Hematopoietic multipotent progenitor cell (in vitro differentiated cells): Measurements from ENCODE around the gene KBTBD12. TPM values are rescaled to one million over a fixed set of nuclear protein-coding genes. Genes with fewer than 3 reads are reported as not detected.

ENCODE experiments used
- DNase-seq, 3 donors: peaks; one replicate each; pipeline ENCODE4 v3.0.0-alpha.2; 2011 to 2015; ENCODE audit warnings: low read depth in 2 of 3, low spot score in 2 of 3
- total RNA-seq: library from RNA; depleted of rRNA; stranded (reverse); fragments of >200 nt; gene quantifications from one replicate; pipeline ENCODE4 v1.2.3, GENCODE V29; 2012

Gene KBTBD12
- total RNA-seq, 1 donor: 0.27 TPM

DNA sequence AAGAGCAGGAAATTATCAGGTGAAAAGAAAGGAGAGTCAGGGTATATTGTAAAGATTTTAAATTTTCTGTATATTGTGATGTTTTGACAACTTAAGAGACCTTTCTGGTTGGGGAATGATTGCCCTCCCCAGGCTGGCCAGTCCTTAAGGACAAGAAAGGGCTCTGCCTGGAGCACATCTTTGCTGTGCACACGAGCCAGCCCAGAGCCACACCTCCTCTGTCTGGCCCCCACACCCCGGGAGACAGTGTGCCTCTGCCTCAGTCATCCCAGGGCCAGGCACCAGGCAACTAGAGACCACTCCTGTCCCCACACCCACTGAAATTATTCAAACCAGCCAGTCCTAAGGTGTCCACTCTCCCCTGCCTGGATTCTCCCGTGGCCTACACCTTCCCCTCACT lies 67.1 kb downstream of the KBTBD12 start:
- no peak for DNase-seq

DNA sequence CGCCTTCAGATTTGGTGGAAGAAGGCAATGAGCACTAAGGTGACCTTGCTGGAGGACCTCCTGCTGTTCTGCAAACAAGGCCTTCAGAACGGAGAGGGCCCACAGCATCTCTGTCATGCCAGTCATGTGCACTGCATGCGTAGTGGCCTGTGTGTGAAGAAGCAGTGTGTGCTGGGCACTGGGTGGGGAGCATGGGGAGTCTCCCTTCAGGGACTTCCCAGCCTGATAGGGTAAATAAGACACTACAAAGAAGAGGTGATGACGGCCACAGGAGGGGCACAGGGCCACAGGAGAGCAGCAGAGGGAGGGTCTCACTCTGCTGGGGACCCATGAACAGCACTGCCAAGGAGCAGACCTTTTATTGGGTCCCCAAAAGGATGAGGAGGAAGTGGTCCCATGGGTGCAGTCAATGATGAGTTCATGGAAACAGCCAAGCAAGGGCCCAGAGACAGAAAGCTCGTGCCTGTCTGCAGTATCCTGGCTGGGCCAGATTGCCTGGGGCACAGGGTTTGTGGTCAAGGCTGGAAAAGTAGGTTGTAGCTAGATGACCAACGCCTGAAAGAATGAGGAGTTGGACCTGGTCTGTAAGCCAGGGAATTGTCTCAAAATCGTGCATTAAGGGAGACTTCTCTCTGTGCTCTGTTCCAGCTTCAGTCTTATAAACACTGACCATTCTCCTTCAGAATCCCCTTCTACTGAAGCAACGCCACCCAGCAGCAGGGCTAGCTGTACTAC lies 69.4 kb downstream of the KBTBD12 start:
- no peak for DNase-seq

DNA sequence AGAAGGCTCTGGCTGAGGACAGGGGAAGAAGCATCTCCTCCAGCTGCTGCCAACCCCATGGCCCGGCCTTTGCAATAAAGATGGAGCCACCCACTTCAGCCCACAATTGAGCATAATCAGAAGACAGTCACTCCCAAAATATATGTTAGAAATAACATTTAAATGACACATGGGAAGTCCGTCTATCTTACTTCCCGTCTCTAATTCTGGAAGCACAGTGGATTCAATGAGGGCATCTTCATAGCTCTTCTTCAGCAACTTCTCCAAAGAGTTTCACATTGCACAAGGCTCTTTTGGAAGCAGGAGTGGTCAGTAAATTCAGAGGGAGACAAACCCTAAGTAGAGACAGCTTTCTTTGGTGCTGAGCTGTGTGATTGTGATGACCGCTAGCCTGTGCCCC lies 70.2 kb downstream of the KBTBD12 start:
- DNase-seq: no peak

DNA sequence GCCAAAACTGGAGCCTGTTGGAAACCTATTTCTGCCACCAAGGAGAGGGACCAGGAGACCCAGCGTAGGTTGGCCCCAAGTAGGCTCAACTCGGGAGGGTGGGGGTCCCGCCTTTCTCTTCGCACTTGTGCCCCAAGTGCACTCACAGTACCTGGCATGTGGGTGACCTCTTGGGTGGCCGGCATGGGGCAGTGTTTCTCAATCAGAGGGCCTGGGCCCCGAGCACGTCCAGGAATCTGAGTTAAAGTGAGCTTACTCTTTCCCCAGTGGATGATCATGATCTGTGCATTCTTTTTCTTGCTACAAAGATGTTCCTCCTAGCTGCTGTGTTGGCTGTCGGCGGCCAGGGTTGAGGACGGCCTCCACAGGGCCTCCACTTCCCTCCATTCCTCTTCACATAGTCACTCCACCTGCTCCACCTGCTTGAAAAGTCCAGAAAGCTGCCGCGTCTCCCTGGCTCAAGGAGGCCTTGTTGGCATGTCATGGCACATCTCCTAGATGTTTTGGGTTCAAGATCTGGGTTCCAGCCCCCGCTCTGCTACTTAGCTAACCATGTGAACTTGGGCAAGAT lies 70.7 kb downstream of the KBTBD12 start:
- no peak for DNase-seq

DNA sequence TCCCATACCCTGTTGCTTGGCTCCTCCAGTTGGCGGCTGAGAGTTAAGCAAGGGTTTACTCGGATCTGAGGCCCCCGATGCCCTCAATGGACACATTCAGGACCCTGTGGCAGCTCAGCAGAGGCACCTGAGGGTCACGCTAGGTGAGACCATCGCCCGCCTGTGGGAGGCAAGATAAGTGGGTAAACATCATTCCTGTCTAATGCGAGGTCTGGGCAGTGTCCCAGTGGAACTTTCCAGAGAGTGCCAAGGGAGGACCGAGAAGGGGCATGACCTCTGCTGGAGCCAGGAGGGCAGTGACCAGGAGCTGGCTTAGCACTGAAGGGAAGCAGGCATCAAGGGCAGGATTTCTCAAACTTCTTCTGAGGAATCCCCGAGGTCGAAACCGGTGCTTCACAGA lies 71.8 kb downstream of the KBTBD12 start:
- DNase-seq: no peak

GRCh38 chr3:127987309-127987995 lies 72.4 kb downstream of the KBTBD12 start:
- DNase-seq: peak in 1 of 3 donors; percentile 53

DNA sequence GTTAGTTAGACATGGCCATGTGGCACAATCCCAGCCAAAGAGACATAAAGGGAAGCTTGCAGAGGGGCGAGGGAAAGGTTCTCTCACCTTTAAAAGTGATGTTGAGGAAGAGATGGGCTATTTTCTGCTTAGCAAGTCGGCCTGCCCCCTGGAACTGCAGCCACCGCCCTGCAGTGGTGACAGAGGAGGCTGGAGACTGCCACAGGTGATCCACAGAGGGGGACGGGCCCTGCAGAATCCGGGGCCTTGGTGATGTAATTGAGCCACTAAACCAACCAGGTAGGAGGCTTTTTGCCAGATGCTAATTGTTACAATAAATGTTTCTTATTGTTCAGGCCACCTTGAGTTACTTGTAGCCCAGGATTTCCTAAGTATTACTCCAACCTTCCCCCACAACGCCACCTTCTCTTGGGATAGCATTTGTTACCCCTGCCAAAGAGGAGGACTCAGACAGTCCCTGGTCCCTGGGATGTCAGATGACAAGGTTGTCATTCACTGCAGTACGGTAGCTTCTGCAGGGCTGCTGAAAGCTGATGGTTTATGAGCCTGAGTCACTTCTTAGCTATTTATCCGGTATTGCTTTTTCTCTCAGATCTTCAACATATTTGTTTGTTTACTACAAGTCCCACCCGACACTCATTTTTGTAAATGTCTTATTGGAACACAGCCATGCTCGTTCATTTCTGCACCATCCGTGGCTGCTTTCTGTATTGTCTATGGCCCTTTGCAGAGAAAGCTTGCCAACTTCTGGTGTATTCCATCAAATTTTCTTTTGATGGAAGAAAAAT lies 73.9 kb downstream of the KBTBD12 start:
- no peak for DNase-seq

GRCh38 chr3:127990051-127990450 lies 75.0 kb downstream of the KBTBD12 start:
- no peak for DNase-seq

DNA sequence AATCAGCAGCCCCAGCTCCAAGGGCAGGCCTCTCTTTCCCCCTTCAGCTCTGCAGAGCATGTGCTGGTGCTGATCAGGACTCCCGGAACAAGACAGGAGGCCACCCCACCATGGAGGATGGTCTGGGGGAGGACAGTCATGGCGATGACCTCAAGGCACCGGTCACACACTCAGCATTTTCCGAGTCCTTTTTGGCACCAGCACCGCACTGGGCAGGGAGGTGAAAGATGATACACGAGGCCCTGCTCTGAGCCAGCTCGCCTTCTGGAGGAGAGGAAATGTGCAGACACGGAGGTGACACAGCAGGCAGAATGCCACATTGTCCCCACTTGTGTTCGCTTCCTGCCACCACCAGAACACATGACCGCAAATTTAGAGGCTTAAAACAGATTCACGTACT lies 75.4 kb downstream of the KBTBD12 start:
- peak in 1 of 3 donors; percentile 6 for DNase-seq

- DNase-seq: no peak
Measured at GRCh38 chr3:127991251-127991650, 76.2 kb downstream of the KBTBD12 start.

- no peak for DNase-seq
Measured at GRCh38 chr3:127991681-127992080, 76.6 kb downstream of the KBTBD12 start.

- DNase-seq: no peak
Measured at GRCh38 chr3:127992127-127992526, 77.1 kb downstream of the KBTBD12 start.

GRCh38 chr3:127994011-127994410 lies 79.0 kb downstream of the KBTBD12 start:
- no peak for DNase-seq

- DNase-seq: no peak
Measured at GRCh38 chr3:127997016-127997415, 82.0 kb downstream of the KBTBD12 start.

- DNase-seq: no peak
Measured at GRCh38 chr3:127997961-127998360, 82.9 kb downstream of the KBTBD12 start.

GRCh38 chr3:127998596-127998995 lies 83.6 kb downstream of the KBTBD12 start:
- no peak for DNase-seq

- no peak for DNase-seq
Measured at GRCh38 chr3:127999509-128000106, 84.6 kb downstream of the KBTBD12 start.

GRCh38 chr3:128001576-128001975 lies 86.5 kb downstream of the KBTBD12 start:
- DNase-seq: no peak

DNA sequence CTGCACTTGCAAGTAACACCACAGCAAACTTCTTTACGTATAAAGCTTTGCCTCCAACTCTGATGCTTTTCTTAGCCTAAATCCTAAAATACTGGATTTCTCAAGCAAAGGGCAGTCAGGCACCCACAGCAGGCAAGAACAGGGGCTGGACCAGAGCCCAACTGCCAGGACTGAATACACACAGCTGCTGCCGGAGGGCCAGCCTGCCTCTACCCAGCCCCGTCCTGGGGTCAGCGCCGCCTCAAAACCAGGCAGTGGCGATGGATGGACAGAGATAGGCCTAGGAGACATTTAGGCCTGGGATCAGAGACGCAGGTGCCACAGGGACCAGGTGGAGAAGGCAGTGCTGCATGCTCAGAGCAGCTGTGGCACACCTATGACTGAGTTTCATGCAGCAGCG lies 89.6 kb downstream of the KBTBD12 start:
- DNase-seq: no peak

DNA sequence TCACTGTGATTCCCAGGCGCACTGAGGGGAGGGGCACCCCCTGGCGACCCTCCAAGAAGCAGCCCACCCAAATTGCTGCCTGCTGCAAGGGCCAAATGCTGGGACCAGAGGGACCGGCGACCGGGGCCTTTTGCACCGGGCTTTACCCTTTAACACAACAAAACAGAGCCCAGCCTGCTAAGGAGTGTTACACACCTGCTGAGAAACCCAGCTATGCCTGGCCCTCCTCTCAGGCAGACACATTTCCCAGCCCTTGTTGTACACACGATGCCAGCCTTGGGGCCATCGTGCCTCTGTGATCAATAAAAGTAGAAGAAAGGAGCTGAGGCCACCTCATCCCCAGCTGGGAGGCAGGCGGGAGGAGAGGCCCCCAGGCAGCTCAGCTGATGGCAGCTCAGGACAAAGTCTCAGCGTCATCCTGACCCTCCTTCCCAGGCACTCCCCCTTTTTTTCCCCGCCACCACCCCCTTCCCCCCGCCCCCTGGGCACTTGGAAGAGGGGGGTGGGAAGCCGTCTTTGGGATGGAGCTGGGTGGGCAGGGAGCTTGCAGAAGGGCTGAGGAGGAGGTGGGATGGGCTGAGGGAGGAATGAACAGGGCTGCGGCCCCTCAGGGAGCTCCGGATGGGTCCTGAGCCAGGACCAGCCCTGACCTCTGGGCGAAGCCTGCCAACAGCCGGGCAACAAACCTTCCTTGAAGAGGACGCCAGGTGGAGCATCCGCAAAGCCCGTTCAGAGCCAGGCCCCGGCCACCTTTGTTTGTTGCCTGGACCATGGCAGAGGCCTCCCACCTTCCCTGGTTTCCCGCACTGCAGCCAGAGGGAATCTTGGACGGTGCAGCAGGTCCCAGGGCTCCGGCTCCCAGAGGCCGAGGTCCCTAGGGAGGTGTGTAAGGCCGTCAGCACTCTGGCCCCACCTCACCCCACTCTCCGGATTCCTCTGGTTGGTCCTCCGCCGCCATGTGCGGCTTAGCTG lies 91.3 kb downstream of the KBTBD12 start:
- no peak for DNase-seq
